Measurements from ENCODE around the gene ADCY3. TPM values are rescaled to one million over a fixed set of nuclear protein-coding genes. Genes with fewer than 3 reads are reported as not detected.

ADCY3 gene
- total RNA-seq, 1 experiment from 2014 or later, result 39.5 TPM

GRCh38 chr2:24856791-24857211, 63.2 kb downstream of the ADCY3 start:
- Histone ChIP-seq H4K5ac (ENCODE audit: insufficient read length, low read depth, low read length) (no peak overlapping the region), H3K14ac (ENCODE audit: insufficient read depth, low read length) (no peak overlapping the region), H3K23me2 (ENCODE audit: insufficient read length, low read depth, low read length, poor library complexity, severe bottlenecking) (no peaks in the 10 kb centered on the region), H3K56ac (ENCODE audit: insufficient read length, low read depth, low read length) (no peak overlapping the region), H2BK120ac (ENCODE audit: low read depth, low read length, poor library complexity, severe bottlenecking) (no peak overlapping the region), H3K23ac (ENCODE audit: insufficient read length, low read depth, low read length) (no peak overlapping the region), H3K9ac (ENCODE audit: extremely low read depth, insufficient read length, low read length) (no peak overlapping the region), H3T11ph (ENCODE audit: low read length) (no peak overlapping the region), H2BK12ac (ENCODE audit: insufficient read length, low read depth, low read length) (no peak overlapping the region), H3K79me1 (ENCODE audit: insufficient read depth, low read depth, low read length, poor library complexity, severe bottlenecking) (no peaks in the 10 kb centered on the region), H2BK5ac (ENCODE audit: insufficient read length, low read length) (no peak overlapping the region), H3K9me3 (ENCODE audit: control insufficient read depth, low read depth, low read length) (no peaks in the 10 kb centered on the region), H2BK15ac (ENCODE audit: low read depth, low read length) (no peak overlapping the region), H4K91ac (ENCODE audit: insufficient read length, low read depth, low read length) (no peak overlapping the region), H2BK20ac (ENCODE audit: low read depth, low read length, poor library complexity, severe bottlenecking) (no peak overlapping the region), H3K4ac (ENCODE audit: low read depth, low read length) (no peak overlapping the region), H2AK5ac (ENCODE audit: insufficient read length, low read length) (no peak overlapping the region), H3K27ac (ENCODE audit: insufficient read length, low read depth, low read length) (no peak overlapping the region), H4K20me1 (ENCODE audit: control insufficient read depth, insufficient read depth, insufficient read length) (no peaks in the 10 kb centered on the region), H3K79me2 (ENCODE audit: insufficient read depth, low read length) (no peaks in the 10 kb centered on the region), H3K4me1 (ENCODE audit: insufficient read depth, low read length) (no peaks in the 10 kb centered on the region), H2AFZ (ENCODE audit: low read length) (no peak overlapping the region), H3K18ac (ENCODE audit: insufficient read length, low read depth, low read length) (no peak overlapping the region), H4K8ac (replicated peaks; ENCODE audit: insufficient read length, low read depth, low read length) (no peak overlapping the region), H3K4me2 (ENCODE audit: insufficient read depth, insufficient read length, low read length) (no peak overlapping the region), H3K27me3 (ENCODE audit: insufficient read depth, low read length) (no peaks in the 10 kb centered on the region)
- no CpG with 5 or more reads among the region's 5 CpGs for WGBS (ENCODE audit: extremely low coverage, insufficient read length, low lambda C conversion rate)
- TF ChIP-seq, protein P1, sequence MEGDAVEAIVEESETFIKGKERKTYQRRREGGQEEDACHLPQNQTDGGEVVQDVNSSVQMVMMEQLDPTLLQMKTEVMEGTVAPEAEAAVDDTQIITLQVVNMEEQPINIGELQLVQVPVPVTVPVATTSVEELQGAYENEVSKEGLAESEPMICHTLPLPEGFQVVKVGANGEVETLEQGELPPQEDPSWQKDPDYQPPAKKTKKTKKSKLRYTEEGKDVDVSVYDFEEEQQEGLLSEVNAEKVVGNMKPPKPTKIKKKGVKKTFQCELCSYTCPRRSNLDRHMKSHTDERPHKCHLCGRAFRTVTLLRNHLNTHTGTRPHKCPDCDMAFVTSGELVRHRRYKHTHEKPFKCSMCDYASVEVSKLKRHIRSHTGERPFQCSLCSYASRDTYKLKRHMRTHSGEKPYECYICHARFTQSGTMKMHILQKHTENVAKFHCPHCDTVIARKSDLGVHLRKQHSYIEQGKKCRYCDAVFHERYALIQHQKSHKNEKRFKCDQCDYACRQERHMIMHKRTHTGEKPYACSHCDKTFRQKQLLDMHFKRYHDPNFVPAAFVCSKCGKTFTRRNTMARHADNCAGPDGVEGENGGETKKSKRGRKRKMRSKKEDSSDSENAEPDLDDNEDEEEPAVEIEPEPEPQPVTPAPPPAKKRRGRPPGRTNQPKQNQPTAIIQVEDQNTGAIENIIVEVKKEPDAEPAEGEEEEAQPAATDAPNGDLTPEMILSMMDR (conservative IDR thresholded peaks at IDR 0.05), result no peak
- no peak for DNase-seq
- Mint-ChIP-seq H3K36me3 (ENCODE audit: insufficient read depth in 1 of 3, low read depth in 3 of 3) (peaks cover 0 to 5% (median 5%) of the 10 kb centered on the region in 3 experiments; a peak in 2 of 7 replicates), H3K9me3 (no peaks in the 10 kb centered on the region; a peak in 1 of 5 replicates), H3K4me1 (no peaks in the 10 kb centered on the region), H3K27ac (peak overlapping the region in 1 of 3 experiments; percentile 81; a peak in 1 of 7 replicates), H3K27me3 (ENCODE audit: low read depth) (no peaks in the 10 kb centered on the region), H3K4me3 (no peak overlapping the region)

Data from H9 (cell line).